Hematopoietic multipotent progenitor cell (in vitro differentiated cells): ENCODE measurements around the gene CARD11. TPM values are rescaled to one million over a fixed set of nuclear protein-coding genes. Genes with fewer than 3 reads are reported as not detected.
"Not testable (repeated sequence)": the region's sequence is repeated elsewhere in the genome, so short reads cannot be mapped to it uniquely, and the experiment has no call there.

Experiments used
- DNase-seq, 3 donors: peaks; one replicate each; pipeline ENCODE4 v3.0.0-alpha.2; 2011 to 2015; ENCODE audit warnings: low read depth in 2 of 3, low spot score in 2 of 3
- total RNA-seq: library from RNA; depleted of rRNA; stranded (reverse); fragments of >200 nt; gene quantifications from one replicate; pipeline ENCODE4 v1.2.3, GENCODE V29; 2012

Gene CARD11
- total RNA-seq, 1 donor = 15.1 TPM

DNA sequence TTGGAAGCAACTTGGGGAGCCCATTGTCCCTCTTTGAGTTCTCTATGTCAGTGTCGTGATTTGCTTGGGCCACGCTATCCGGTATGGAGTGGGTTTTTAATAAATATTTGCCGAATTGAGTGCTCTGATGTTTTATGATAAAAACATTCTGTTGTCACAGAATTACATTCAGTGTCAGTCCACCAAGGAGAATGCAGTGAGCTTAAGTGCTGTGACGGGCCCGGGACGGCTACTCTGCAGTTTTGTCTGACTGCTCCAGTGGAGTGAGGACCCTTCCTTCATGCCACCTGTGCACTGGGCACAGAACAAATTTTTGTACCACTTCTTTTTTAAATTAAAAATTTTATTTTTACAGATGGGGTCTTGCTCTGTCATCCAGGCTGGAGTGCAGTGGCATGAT lies 76.0 kb downstream of the CARD11 start:
- DNase-seq = no peak

GRCh38 chr7:2967253-2967652 lies 76.4 kb downstream of the CARD11 start:
- no peak for DNase-seq

- DNase-seq = no peak
Measured at GRCh38 chr7:2966466-2967078, 77.1 kb downstream of the CARD11 start.

DNA sequence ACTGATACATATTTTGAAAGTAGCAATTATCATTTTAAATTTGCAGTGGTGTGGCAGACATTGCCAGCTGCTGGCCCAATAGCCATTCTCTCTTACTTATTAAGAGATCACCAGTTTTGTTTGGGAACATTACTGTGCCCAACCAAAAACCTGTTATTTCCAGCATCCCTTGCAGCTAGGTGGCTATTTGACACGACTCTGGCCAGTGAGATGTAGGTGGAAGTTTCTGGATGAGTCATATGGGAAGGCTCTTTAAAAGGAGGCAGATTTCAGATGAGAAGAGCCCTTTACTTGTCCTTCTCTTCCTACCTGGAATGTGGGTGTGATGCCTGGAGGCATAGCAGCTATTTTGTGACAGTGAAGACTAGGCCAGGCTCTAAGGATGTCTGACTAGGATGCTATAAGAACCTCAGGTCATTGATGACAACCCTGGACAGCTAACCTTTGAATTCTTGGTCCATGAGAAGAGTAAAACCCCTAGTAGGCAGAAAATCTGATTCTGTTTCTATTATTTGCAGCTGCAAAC lies 77.9 kb downstream of the CARD11 start:
- DNase-seq = no peak

DNA sequence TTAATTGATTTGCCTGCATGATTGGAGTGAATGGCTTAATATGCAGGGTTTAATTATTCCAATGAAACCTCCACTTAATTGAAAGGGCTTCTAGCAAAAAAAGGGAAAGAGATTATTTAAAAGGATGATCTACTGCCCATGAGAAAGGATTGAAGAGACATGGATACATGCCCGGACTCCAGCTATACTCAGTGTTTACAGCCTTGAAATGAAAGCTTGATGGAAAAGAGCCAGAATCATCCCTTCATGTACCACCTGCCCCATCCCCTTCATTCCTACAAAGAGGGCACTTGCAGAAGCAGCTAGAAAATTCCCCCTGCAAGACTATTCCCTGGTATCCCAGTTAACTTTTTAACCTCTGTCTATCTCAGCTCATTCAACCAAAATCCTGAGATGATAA lies 78.4 kb downstream of the CARD11 start:
- no peak for DNase-seq

- DNase-seq = no peak
Measured at GRCh38 chr7:2964208-2964607, 79.5 kb downstream of the CARD11 start.

GRCh38 chr7:2962865-2963264 lies 80.8 kb downstream of the CARD11 start:
- no peak for DNase-seq

GRCh38 chr7:2959828-2960599 lies 83.7 kb downstream of the CARD11 start:
- no peak for DNase-seq

- DNase-seq = no peak
Measured at GRCh38 chr7:2959103-2959680, 84.5 kb downstream of the CARD11 start.

- no peak for DNase-seq
Measured at GRCh38 chr7:2958416-2959102, 85.1 kb downstream of the CARD11 start.

DNA sequence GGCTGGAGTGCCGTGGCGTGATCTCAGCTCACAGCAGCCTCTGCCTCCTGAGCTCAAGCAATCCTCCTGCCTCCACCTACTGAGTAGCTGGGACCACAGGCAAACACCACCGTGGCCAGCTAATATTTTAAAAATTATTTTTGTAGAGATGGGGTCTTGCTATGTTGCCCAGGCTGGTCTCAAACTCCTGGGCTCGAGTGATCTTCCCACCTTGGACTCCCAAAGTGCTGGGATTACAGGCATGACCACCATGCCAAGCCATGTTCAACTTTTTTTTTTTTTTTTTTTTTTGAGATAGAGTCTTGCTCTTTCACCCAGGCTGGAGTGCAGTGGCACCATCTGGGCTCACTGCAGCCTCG lies 86.3 kb downstream of the CARD11 start:
- DNase-seq = not testable (repeated sequence)

GRCh38 chr7:2956526-2957368 lies 86.9 kb downstream of the CARD11 start:
- DNase-seq = peak in 2 of 3 donors; percentile 68 to 70

GRCh38 chr7:2956076-2956475 lies 87.6 kb downstream of the CARD11 start:
- no peak for DNase-seq

GRCh38 chr7:2955269-2955668 lies 88.4 kb downstream of the CARD11 start:
- no peak for DNase-seq

- DNase-seq = no peak
Measured at GRCh38 chr7:2954433-2954853, 89.2 kb downstream of the CARD11 start.

GRCh38 chr7:2953588-2954407 lies 89.9 kb downstream of the CARD11 start:
- DNase-seq = no peak

- DNase-seq = no peak
Measured at GRCh38 chr7:2953099-2953498, 90.6 kb downstream of the CARD11 start.

DNA sequence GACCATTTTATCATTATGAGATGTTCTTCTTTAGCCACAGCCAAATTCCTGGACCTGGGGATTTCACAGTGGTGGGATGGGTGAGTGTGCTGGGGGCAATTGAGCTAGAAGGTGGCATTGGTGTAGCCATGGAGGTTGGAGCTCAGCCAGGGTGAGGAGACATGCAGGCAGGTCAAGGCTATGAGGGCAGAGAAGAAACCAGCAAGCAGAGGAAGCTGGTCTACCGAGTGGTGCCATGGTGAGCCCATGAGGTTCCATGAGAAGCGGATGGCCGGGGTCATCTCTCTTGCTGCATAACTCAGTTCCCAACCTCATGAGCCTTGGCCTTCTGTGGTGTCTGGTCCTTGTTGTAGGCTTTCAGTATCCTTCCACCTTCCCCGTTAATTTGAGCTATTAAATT lies 91.4 kb downstream of the CARD11 start:
- DNase-seq = no peak

GRCh38 chr7:2950578-2950977 lies 93.1 kb downstream of the CARD11 start:
- DNase-seq = peak in 1 of 3 donors; percentile 55

- DNase-seq = no peak
Measured at GRCh38 chr7:2948749-2949148, 94.9 kb downstream of the CARD11 start.
